DND-41 (cell line): ENCODE measurements around the gene SLFN11.
"Not testable (repeated sequence)": the region's sequence is repeated elsewhere in the genome, so short reads cannot be mapped to it uniquely, and the experiment has no call there.

Experiments used
- ATAC-seq: fragments of 200-7000 bp; cut with Tn5 transposase; 3 replicates; pipeline ENCODE4 v1.9.1; 2021; ENCODE audit warnings: low read depth; ENCODE audit not compliant: insufficient read depth
- DNase-seq: peaks from one replicate; pipeline ENCODE4 v3.0.0-alpha.2; 2020
- H2AFZ ChIP-seq: 2 replicates; pipeline ENCODE4 v1.6.0; 2012; ENCODE audit warnings: low read depth, low read length
- H3K27ac ChIP-seq: 2 replicates; pipeline ENCODE4 v1.5.1; 2012; ENCODE audit warnings: low read length, inconsistent platforms
- H3K27me3 ChIP-seq: fragments of 200-600 bp; sonication (generic); 2 replicates; pipeline ENCODE4 v1.6.0; 2012; ENCODE audit warnings: low read length, mild to moderate bottlenecking, inconsistent platforms; ENCODE audit not compliant: insufficient read depth, poor library complexity
- H3K36me3 ChIP-seq: 2 replicates; pipeline ENCODE4 v1.5.1; 2012; ENCODE audit warnings: low read length, inconsistent platforms; ENCODE audit not compliant: insufficient read depth
- H3K4me1 ChIP-seq: 2 replicates; pipeline ENCODE4 v1.5.1; 2012; ENCODE audit warnings: mild to moderate bottlenecking, low read length; ENCODE audit not compliant: insufficient read depth
- H3K4me2 ChIP-seq: 2 replicates; pipeline ENCODE4 v1.6.0; 2012; ENCODE audit warnings: mild to moderate bottlenecking, moderate library complexity, low read length, inconsistent platforms; ENCODE audit not compliant: insufficient read depth
- H3K4me3 ChIP-seq, 2 experiments: fragments of 200-600 bp in 1 of 2; shearing (Covaris generic) in 1 of 2; 2 replicates each; pipeline ENCODE4 v1.5.1; 2012 to 2016; ENCODE audit warnings: inconsistent platforms in 2 of 2, low read length in 2 of 2, mild to moderate bottlenecking in 2 of 2, low read depth in 1 of 2, moderate library complexity in 1 of 2
- H3K79me2 ChIP-seq: 2 replicates; pipeline ENCODE4 v1.6.0; 2012; ENCODE audit warnings: low read length, inconsistent platforms; ENCODE audit not compliant: insufficient read depth
- H3K9ac ChIP-seq: 2 replicates; pipeline ENCODE4 v1.6.0; 2012; ENCODE audit warnings: low read depth, mild to moderate bottlenecking, inconsistent platforms, low read length, moderate library complexity
- H3K9me3 ChIP-seq: 2 replicates; pipeline ENCODE4 v1.5.1; 2012; ENCODE audit warnings: low read length, moderate library complexity, mild to moderate bottlenecking, inconsistent platforms; ENCODE audit not compliant: insufficient read depth, severe bottlenecking
- H4K20me1 ChIP-seq: 2 replicates; pipeline ENCODE4 v1.6.0; 2012; ENCODE audit warnings: low read length; ENCODE audit not compliant: insufficient read depth
- EZH2 ChIP-seq: IDR thresholded peaks from 3 replicates; pipeline ENCODE4 v1.6.1; 2012; ENCODE audit warnings: borderline replicate concordance, low read depth, mild to moderate bottlenecking, moderate library complexity, low read length, inconsistent platforms; ENCODE audit not compliant: severe bottlenecking
- TF ChIP-seq, protein P1 (sequence below): IDR thresholded peaks from 2 replicates; pipeline ENCODE4 v1.5.1; 2012; ENCODE audit warnings: borderline replicate concordance, low read length, moderate library complexity, mild to moderate bottlenecking; ENCODE audit not compliant: poor library complexity, severe bottlenecking; ENCODE audit errors: extremely low read depth

SLFN11 gene, protein sequence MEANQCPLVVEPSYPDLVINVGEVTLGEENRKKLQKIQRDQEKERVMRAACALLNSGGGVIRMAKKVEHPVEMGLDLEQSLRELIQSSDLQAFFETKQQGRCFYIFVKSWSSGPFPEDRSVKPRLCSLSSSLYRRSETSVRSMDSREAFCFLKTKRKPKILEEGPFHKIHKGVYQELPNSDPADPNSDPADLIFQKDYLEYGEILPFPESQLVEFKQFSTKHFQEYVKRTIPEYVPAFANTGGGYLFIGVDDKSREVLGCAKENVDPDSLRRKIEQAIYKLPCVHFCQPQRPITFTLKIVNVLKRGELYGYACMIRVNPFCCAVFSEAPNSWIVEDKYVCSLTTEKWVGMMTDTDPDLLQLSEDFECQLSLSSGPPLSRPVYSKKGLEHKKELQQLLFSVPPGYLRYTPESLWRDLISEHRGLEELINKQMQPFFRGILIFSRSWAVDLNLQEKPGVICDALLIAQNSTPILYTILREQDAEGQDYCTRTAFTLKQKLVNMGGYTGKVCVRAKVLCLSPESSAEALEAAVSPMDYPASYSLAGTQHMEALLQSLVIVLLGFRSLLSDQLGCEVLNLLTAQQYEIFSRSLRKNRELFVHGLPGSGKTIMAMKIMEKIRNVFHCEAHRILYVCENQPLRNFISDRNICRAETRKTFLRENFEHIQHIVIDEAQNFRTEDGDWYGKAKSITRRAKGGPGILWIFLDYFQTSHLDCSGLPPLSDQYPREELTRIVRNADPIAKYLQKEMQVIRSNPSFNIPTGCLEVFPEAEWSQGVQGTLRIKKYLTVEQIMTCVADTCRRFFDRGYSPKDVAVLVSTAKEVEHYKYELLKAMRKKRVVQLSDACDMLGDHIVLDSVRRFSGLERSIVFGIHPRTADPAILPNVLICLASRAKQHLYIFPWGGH

DNA sequence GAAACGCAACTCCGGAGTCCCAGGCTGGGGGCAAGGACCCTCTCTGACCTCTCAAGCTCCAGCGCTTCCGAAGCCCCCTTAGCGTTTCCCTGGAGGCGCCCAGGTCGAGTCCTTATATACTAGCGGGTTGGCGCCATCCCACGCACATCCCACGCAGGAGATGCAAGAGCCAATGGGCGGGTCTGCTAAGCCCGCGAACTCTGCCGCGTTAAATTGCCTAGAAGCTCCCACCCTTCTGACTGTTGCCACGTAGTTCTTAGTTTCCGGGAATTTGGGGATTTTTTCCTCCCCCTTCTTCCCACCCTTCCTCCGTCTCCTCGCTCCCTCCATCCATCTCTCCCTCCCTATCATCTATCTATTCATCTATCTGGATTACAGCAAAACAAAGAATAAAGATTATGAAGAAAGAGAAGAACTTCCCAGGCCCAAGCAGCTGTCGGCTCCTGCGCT is at the start of gene SLFN11:
TSS of gene SLFN11 (minus strand) at position 88 of the 450 bp plus-strand sequence. CDS start 9,814 bp downstream, outside the sequence.
- peak within 1 kb of the TSS; percentile 94 for H3K9ac ChIP-seq
- peaks cover 64% of the 10 kb centered on the region for H3K79me2 ChIP-seq
- peaks cover 11% of the 10 kb centered on the region for H4K20me1 ChIP-seq
- H3K4me2 ChIP-seq: peak within 1 kb of the TSS; percentile 77
- H3K4me3 ChIP-seq: peak within 1 kb of the TSS; percentile 81 to 89
- no peaks in the 10 kb centered on the region for H3K9me3 ChIP-seq
- H3K4me1 ChIP-seq: peaks cover 52% of the 10 kb centered on the region
- H3K27ac ChIP-seq: peak within 1 kb of the TSS; percentile 97
- ATAC-seq: peak; percentile 84
- peak within 1 kb of the TSS; percentile 83 for H2AFZ ChIP-seq
- peak; percentile 94 for DNase-seq
- no peaks in the 10 kb centered on the region for H3K27me3 ChIP-seq
- H3K36me3 ChIP-seq: peaks cover 16% of the 10 kb centered on the region
- TF ChIP-seq EZH2: no peak
- TF ChIP-seq, protein P1, sequence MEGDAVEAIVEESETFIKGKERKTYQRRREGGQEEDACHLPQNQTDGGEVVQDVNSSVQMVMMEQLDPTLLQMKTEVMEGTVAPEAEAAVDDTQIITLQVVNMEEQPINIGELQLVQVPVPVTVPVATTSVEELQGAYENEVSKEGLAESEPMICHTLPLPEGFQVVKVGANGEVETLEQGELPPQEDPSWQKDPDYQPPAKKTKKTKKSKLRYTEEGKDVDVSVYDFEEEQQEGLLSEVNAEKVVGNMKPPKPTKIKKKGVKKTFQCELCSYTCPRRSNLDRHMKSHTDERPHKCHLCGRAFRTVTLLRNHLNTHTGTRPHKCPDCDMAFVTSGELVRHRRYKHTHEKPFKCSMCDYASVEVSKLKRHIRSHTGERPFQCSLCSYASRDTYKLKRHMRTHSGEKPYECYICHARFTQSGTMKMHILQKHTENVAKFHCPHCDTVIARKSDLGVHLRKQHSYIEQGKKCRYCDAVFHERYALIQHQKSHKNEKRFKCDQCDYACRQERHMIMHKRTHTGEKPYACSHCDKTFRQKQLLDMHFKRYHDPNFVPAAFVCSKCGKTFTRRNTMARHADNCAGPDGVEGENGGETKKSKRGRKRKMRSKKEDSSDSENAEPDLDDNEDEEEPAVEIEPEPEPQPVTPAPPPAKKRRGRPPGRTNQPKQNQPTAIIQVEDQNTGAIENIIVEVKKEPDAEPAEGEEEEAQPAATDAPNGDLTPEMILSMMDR: no peak

DNA sequence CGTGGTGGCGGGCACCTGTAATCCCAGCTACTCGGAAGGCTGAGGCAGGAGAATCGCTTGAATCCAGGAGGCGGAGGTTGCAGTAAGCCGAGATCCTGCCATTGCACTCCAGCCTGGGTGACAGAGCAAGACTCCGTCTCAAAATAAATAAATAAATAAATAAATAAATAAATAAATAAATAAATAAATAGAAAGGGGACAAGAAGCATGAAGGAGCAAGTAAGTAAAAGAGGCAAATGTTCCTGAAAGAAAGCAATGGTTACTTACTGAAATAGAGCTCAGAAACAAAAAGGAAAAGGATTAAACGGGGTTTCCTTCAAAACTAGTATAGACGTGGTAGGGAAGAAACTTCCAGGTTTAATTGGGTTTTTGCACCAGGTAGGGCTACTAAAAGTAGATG is 47.6 kb upstream of the SLFN11 start:
- not testable (repeated sequence) for H3K9ac ChIP-seq, H3K79me2 ChIP-seq, H3K9me3 ChIP-seq, H4K20me1 ChIP-seq, H3K4me2 ChIP-seq, H3K27me3 ChIP-seq, ATAC-seq, H3K4me1 ChIP-seq, H3K27ac ChIP-seq, DNase-seq, H3K4me3 ChIP-seq, H2AFZ ChIP-seq
- H3K36me3 ChIP-seq: peaks cover 13% of the 10 kb centered on the region; the same call in 1 of the 2 replicates

DNA sequence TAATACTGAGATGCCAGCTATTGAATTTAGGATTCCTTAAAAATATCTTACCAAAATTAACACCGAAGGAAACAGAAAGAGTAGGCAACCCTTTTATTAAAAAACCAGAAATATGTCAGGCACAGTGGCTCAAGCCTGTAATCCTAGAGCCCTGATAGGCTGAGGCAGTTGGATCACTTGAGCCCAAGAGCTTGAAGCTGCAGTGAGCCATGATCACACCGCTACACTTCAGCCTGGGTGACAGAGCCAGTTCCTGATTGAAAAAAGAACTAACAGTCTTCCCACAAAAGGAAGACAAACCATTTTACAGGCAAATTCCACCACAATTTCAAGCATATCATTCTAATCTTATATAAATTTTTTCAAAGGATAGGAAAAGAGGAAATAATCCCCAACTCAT is 43.2 kb upstream of the SLFN11 start:
- Histone ChIP-seq H3K4me2 (no peak overlapping the region), H3K36me3 (peaks cover 21% of the 10 kb centered on the region)

DNA sequence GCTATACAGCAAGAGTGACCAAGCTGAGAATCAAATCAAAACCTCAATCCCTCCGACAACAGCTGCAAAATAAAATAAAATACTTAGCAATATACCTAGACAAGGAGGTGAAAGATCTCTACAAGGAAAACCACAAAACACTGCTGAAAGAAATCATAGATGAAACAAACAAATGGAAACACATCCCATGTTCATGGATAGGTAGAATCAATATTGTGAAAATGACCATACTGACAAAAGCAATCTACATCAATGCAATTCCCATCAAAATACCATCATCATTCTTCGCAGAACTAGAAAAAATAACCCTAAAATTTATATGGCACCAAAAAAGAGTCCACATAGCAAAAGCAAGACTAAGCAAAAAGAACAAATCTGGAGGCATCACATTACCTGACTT is 41.3 kb upstream of the SLFN11 start:
- H3K4me1 ChIP-seq, H3K79me2 ChIP-seq, H3K27ac ChIP-seq, H3K4me2 ChIP-seq, ATAC-seq, H2AFZ ChIP-seq, H3K9me3 ChIP-seq, DNase-seq, H3K9ac ChIP-seq, H3K27me3 ChIP-seq, H3K4me3 ChIP-seq, H4K20me1 ChIP-seq: not testable (repeated sequence)
- peaks cover 39% of the 10 kb centered on the region for H3K36me3 ChIP-seq

More for the DNA sequence above, 43.2 kb upstream of the SLFN11 start:
- ATAC-seq (no peak), DNase-seq (no peak)
- Histone ChIP-seq H3K27me3 (no peaks in the 10 kb centered on the region), H3K9me3 (no peaks in the 10 kb centered on the region), H4K20me1 (no peaks in the 10 kb centered on the region), H3K9ac (no peak overlapping the region), H3K79me2 (no peaks in the 10 kb centered on the region), H3K27ac (no peak overlapping the region), H2AFZ (no peak overlapping the region), H3K4me3 (no peak overlapping the region), H3K4me1 (no peaks in the 10 kb centered on the region)
- no peak for TF ChIP-seq EZH2
- TF ChIP-seq, protein P1: no peak
